NCI-H1417 (cell line): ENCODE results near the gene RAB11FIP3.

Experiments
- DNase-seq, 3 experiments: peaks; one replicate each; lab custom pipeline; 2025; lab: John Stamatoyannopoulos, UW

Gene RAB11FIP3

GRCh38 chr16:554640-555365 lies 129.4 kb downstream of the RAB11FIP3 start:
- DNase-seq = no peak

DNA sequence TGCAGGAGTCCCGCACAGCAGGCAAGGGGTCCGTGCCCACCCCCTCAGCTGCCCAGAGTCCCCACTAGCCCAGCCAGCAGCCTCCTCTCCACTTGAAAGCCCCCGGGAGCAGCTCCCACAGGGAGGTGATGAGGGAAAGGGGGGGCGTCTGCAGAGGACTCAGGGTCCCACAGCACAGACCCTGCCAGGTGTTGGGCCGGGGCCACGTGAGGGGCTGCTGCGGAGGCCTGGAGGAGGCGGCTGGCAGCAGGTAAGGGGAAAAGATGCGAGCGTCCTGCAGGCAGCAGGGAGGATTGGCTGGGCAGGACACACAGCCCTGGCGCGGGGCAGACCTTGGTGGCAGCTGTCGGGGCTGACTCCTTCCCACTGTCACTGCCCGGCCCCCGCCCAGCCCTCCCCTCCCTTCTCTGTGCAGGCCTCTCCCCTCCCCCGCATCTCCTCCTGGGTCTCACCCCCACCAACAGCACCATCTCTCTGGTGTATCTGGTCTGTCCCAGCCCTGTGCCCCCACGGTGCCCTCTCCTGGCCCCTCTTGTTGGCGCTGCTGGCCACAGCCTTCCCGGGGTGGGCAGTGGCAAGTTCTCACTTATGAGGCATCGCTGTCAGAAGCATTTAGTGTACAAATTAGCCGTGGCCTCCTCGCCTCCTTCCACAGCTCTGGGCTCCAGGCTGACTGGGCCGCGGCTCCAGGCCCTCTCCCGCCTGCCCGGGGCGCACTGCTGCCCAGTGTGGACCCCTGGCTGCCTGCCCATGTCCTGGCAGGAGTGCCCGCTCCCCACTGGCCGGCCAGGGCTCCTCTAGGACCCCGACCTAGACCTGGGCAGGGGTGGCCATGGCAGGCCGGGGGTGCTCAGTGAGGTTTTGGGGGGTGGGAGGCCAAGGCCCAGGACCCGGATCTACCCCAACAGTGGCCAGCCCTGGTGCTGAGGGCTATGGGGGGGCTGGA lies 130.4 kb downstream of the RAB11FIP3 start:
- DNase-seq = no peak

DNA sequence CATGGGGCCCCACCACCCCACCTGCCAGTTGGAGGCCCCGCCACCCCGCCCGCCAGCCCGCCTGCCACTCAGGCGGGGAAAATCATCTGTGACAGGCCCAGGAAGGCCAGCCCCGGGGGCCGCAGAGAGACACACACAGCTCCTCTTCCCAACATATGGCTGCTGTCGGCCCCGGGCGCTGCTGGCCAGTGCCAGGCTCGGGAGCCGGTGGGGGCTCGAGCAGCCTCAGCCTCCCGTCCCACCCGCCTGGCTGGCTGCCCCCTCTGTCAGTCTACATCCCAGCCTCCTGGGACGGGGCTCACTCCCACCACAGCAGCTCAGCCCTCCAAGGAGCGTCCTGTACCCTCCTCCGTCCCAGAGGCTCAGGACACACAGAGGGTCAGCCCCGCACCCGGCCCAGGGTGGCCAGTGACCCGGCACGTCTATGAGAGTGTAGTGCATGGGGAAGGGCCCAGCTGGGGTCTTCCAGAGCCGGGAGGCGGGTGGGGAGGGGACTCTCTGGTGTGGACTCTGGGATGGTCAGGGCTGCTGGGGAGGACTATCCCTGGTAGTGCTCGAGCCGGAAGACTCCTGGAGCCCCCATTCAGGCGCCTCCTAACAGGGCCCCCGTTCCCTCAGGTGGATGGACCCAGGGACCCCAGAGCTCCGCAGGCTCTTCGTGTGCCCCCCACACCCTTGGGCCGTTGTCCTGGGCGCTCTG lies 131.2 kb downstream of the RAB11FIP3 start:
- DNase-seq = no peak

DNA sequence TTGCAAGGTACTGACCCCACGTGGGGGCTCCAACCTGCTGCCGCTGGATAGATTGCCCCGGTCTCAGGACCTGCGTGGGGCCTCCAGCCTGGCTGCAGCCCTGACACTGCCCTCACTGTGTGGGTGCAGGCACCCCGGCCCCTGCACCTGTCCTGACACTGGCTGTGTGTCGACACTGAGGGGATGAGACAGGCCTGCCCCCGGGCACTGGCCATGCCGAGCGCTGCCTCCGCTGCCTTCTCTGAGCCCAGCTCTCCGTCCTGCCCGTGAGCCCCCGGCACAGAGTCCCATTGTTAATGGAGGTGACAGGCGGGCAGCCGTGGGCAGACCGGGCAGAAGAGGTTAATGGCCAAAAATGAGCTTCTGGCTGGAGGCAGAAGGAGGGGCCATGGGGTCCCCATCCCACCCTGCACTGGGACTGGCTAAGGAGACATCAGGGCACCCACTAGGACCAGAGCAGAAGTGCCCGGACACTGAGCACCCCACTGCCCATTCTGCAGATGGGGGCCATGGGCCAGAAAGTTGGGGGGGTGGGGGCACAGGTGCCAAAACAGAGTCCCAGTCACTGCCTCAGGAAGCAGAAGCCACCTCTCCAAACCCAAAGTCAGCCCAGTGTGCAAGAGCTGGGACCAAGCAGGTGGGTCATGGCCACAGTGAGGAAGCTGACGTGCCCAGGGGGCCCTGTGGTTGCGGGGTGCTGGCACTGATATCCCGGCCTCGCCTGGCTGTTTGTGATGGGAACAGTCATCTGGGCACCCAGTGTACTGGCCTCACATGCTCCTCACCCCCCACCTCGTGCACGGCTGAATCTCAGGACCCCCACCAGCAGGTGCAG lies 132.2 kb downstream of the RAB11FIP3 start:
- DNase-seq = no peak

GRCh38 chr16:558298-559020 lies 133.0 kb downstream of the RAB11FIP3 start:
- no peak for DNase-seq

DNA sequence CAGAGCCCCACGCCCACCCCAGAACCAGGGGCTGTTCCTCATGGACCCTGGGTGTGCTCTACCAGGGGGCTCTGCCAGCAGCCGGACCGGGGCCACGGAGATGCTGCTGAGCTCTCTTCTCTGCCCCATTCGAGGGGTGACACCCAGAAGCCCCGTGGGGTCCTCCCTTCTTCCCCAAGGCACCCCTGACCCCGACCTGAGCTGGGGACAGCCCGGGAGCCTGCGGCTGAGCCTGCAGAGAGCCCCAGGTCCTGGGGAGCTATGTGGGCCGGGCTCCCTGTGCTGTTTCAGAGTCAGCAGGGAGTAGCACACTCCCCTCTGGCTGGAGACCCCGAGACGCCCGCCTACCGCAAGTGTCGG lies 133.6 kb downstream of the RAB11FIP3 start:
- DNase-seq = no peak

DNA sequence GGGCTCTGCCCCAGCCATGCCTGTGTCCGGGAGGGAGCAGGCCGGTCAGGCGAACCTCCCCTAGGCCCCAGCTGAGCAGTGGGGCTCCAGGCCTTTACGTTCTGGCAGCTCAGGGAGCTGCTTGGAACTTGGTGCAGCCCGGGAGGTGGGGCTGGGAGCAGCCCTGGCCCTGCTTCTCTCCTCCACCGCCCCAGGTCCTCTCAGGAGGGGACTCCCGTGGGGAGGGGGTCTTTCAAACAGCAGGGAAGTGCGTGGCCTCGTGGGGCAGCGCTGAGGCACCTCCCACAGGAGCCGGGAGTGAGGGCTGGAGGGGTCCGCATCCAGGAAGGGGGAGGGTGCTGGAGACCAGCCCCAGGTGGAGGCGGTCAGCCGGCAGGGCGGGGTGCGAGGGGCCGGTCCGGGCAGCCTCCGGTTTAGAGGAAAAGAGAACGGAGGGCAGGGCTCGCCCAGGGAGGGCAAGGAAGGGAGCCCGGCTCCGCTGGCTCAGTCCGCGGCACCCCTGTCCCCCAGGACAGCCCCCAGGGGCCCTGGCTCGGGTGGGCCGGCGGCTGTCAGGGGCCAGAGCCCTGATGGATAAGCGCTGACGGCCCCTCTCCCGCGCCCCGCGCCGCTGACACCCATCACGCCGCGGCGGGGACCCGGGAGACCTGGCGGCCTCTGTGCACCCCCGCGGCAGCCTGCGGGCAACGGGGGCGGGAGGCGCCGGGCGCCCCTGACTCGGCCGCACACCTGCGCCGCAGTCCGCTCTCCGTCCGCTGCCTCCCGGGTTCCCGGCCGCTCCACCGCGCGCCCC lies 134.2 kb downstream of the RAB11FIP3 start:
- DNase-seq = peak in 1 of 3 experiments; percentile 4

DNA sequence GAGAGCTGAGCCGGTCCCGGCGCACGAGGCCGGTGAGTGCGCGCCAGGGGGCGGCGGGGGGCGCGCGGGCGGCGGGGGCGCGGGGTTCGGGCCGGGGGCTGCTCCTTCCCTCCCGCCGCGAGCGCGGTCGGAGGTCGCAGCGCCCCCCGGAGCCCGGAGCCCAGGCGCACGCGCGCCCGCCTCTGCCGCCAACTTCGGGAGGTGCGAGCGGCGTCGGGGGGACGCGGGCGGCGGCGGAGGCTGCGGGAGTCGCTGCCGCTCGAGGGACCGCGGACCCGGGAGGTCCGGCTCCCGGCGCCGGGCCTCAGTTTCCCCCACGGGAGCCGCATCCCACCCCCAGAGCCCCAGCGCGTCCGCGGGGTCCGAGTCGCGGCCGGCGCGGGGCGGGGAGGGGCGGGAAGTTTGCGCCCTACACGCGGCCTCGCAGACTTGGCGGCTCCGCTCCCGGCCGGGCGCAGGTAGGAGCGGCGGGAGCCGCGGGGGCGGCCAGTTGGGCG lies 134.8 kb downstream of the RAB11FIP3 start, which contains the start of gene PRR35:
TSS of gene PRR35 (plus strand) at position 191 of the 497 bp plus-strand sequence. CDS start 2,901 bp downstream, outside the sequence.
- peak in 1 of 3 experiments; percentile 26 for DNase-seq

GRCh38 chr16:560701-561412 lies 135.4 kb downstream of the RAB11FIP3 start:
- DNase-seq = no peak

DNA sequence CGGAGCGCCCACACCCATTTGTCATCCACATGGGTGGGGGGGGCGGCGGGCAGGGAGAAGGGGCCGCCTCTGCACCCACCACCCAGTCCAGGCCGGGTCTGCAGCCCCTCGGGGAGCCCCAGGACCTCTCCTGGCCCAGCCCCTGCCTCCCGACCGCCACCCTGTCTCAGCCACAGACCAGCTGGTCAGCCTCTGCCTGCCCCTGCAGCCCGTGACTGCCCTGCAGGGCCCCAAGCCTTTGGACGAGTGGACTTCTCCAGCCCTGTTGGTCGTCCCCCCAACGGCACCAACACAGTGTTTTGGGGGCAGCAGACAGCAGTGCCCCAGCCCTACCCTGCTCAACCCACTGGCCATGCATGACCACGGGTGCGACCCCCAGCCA lies 136.0 kb downstream of the RAB11FIP3 start:
- DNase-seq = no peak

- peak in 2 of 3 experiments; percentile 28 to 38 for DNase-seq
These were observed 136.8 kb downstream of the RAB11FIP3 start for GRCh38 chr16:561957-562938.

DNA sequence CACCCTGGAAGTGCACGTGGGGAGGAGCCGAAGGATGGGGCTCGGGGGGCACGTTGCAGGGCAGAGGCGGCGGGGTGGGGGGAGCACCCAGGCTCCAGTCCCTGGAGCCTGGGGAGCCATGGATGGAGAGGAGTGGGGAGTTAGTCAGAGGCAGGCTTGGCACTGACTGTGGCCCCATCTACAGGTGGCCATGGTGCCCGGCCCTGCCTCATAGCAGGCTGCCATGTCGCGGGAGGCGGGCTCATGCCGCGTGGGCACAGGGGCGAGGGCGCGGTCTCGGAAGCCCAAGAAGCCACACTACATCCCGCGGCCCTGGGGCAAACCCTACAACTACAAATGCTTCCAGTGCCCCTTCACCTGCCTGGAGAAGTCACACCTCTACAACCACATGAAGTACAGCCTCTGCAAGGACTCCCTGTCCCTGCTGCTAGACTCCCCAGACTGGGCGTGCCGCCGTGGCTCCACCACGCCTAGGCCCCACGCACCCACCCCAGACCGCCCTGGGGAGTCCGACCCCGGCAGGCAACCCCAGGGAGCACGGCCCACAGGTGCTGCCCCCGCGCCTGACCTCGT lies 137.7 kb downstream of the RAB11FIP3 start:
- DNase-seq = no peak

DNA sequence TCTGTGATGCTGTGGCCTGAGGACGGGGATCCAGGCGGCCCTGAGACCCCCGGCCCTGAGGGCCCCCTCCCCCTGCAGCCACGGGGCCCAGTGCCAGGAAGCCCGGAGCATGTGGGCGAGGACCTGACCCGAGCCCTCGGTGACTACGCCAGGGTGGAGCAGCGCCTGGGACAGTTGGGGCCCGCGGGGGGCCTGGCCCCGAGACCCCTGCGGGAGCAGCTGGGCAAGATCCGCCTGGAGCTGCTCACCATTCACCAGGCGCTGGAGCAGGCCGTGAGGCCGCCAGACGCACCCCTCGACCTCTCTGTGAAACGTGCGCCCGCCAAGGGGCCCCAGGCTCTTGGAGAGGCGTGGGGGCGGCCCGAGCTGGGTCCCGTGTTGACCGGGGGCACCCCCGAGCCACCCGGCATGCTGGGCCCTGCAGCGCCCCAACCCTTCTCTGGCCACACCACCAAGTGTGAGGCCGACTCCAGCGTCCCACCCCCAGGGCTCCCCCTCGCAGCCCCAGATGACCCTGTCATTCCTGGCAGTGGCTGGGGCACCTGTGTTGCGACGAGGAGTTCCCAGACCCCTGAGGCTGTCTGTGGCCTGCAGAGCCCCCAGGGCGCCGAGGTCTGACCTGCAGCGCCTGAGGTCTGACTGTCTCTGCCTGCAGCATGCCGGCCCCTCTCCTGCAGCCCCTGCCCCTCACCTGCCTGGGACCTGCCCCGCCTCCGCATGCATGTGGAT lies 139.4 kb downstream of the RAB11FIP3 start:
- no peak for DNase-seq

DNA sequence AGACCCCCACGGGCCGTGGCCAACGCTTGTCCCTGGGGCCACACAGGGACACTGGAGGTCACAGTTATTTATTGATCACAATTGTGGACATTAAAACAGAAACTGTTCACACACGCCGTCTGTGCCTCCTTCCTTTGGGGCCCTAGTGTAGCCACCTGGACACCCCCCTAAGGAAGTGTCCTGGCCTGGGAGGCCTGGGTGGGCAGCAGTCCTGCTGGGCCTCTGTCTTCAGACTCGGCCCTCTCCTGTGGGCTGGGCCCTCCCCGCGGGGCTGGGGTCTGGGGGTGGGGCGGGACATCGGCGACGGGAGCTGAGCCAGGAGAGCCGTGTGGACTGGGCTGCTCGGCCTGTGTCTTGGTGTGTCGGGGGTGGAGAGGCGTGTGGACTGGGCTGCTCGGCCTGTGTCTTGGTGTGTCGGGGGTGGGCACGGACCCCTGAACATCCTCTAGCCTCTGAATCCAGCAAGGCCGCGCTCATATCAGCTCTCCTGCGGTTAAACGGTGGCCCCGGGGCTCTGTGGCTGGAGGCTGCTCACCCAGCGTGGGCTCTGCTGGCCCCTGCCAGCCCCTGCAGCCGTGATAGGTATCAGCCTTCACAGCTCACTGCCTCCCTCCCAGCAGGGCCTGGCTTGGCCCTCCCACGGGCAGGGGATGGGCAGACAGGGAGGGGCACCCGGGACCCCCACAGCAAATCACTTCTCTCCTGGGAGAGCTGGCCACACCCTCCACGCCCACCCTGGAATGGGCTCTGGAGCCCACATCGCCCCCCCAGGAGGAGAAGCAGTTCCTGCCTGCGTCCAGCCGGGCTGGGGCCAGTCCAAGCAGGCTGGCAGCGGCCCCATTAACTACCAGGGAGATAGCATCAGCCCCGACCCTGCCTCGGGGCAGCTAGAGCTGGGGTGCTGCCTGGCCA lies 140.2 kb downstream of the RAB11FIP3 start:
- DNase-seq = no peak

DNA sequence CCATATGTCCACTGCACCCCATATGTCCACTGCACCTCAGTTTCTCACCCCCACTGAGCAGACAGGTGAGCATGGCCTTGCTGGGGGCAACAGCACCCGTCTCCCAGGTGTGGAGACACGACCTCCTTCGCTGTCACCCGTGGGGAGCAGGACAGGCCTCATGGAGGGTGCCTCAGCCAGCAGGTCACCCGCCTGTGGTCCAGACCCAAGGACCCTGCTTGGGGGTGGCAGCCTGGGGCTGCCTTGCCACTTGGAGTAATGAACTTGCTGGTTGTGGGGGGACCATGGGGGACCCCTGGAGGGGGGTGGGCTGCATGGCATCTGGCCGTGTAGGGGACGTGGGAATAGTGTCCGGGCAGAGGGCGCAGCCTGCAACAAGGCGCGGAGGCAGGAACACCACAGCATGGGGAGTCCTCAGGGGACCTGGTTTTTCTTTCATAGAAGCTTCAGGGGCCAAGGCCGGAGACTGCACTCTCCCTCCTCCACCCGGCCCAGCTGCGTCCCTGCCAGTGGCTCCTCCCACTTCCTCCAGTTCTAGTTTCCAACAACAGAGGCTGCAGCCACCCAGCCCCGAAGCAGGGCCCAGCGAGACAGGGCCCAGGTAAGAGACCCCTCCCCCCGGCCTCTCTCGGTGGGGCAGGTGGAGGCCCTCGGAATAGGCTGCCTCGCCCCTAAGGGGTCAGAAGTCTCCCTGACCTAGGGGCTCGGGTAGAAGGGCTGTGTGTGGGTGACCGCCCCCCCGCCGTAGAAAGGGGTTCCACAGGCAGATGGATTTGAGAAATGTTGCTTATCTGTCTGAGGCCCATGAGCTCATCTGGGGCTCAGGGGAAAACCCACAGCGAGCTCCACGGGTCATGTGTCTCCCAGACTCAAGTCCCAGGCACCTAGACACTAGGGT lies 141.3 kb downstream of the RAB11FIP3 start, which contains the start of gene NHLRC4:
TSS of gene NHLRC4 (plus strand) at position 531 of the 898 bp plus-strand sequence. CDS start 1,043 bp downstream, outside the sequence.
- peak in 1 of 3 experiments; percentile 23 for DNase-seq
